NB4 (cell line): ENCODE data around the gene BICD2.

Experiments
- DNase-seq: peaks from one replicate; pipeline ENCODE4 v3.0.0; 2010; ENCODE audit warnings: low read depth
- H3K4me3 ChIP-seq: one replicate; pipeline ENCODE4 v1.5.1; 2011; ENCODE audit warnings: mild to moderate bottlenecking, low read depth, low read length, moderate library complexity
- MAX ChIP-seq: IDR thresholded peaks from 2 replicates; pipeline ENCODE4 v1.6.1; 2011; ENCODE audit warnings: low read depth, low read length
- MYC ChIP-seq: IDR thresholded peaks from 2 replicates; pipeline ENCODE4 v1.6.1; 2011; ENCODE audit warnings: low read depth, low read length
- POLR2A ChIP-seq: IDR thresholded peaks from 2 replicates; pipeline ENCODE4 v1.6.1; 2011; ENCODE audit warnings: mild to moderate bottlenecking; ENCODE audit not compliant: insufficient read length; ENCODE audit errors: extremely low read depth
- TF ChIP-seq, protein P1 (sequence below): IDR thresholded peaks from one replicate; pipeline ENCODE4 v1.5.1; 2012; ENCODE audit warnings: low read depth, low read length

Gene BICD2

DNA sequence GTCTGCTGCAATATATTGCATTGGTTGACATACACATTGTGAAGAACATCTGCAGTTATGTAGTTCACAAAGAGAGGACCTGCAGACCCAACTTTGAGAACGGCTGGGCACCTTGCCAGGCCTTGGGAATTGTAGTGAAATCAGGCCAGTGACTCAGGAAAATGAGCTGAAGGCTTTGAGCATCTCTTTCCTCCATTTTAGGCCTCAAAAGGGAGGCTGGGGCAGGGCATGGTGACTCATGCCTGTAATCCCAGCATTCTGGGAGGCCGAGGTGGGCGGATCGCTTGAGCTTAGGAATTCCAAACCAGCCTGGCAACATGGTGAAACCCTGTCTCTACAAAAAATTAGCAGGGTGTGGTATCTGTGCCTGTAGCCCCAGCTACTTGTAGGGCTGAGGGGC, 93.3 kb downstream of the BICD2 start:
- TF ChIP-seq POLR2A (no peak), MYC (no peak), MAX (no peak)
- TF ChIP-seq, protein P1, sequence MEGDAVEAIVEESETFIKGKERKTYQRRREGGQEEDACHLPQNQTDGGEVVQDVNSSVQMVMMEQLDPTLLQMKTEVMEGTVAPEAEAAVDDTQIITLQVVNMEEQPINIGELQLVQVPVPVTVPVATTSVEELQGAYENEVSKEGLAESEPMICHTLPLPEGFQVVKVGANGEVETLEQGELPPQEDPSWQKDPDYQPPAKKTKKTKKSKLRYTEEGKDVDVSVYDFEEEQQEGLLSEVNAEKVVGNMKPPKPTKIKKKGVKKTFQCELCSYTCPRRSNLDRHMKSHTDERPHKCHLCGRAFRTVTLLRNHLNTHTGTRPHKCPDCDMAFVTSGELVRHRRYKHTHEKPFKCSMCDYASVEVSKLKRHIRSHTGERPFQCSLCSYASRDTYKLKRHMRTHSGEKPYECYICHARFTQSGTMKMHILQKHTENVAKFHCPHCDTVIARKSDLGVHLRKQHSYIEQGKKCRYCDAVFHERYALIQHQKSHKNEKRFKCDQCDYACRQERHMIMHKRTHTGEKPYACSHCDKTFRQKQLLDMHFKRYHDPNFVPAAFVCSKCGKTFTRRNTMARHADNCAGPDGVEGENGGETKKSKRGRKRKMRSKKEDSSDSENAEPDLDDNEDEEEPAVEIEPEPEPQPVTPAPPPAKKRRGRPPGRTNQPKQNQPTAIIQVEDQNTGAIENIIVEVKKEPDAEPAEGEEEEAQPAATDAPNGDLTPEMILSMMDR = no peak
- DNase-seq = peak; percentile 16

DNA sequence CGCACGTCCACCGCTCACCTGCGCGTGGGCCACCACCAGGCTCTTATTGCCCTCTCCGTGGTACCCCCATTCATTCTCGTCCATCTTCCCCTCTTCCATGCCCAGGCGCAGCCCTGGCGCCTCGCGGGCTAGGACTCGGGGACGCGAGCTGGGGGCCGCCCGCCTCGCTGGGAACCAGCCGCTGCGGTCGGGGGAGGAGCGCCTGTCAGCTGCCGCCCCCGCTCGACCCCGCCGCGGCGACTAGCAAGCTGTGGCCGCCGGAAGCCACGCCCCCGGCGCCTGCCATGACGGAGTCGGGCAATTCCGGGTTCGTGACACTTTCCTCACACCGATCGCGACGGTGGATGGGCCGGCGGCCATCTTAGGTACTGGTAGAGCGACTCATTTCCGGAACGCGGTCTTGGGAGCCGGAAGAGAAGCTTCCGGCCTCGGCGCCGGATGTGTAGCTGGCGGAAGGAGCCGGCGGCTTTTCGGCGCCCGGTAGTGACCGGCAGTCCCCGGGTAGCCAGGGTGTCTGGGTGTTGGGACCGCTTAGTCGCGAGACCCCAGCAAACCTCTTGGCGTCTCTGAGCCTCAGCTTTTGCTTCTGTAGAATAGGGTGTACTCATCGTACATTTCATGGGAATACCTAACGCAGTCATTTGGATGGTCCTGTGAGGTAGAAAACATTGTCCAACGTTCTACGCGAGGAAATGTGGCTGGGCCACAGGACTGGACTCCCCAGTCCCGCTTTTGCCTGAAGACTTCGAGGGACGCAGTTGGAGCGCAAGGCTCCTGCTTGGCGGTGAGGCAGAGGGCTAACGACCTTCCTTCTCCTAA, 94.5 kb downstream of the BICD2 start, which contains the start of gene IPPK:
Gene IPPK (minus strand): TSS at position 242 of the 819 bp plus-strand sequence. CDS start 143 bp downstream, at position 99.
- H3K4me3 ChIP-seq = peak within 1 kb of the TSS; percentile 100
- peak; percentile 99 for DNase-seq
- TF ChIP-seq MAX (peak; percentile 73), MYC (peak; percentile 81), POLR2A (peak; percentile 90)
- TF ChIP-seq, protein P1 = no peak

More for the DNA sequence above, 93.3 kb downstream of the BICD2 start:
- H3K4me3 ChIP-seq = peak overlapping the region; percentile 100

- TF ChIP-seq POLR2A = no peak
- H3K4me3 ChIP-seq = peak overlapping the region; percentile 78
- peak; percentile 50 for DNase-seq
Measured at GRCh38 chr9:92669527-92669889, 95.1 kb downstream of the BICD2 start.

DNA sequence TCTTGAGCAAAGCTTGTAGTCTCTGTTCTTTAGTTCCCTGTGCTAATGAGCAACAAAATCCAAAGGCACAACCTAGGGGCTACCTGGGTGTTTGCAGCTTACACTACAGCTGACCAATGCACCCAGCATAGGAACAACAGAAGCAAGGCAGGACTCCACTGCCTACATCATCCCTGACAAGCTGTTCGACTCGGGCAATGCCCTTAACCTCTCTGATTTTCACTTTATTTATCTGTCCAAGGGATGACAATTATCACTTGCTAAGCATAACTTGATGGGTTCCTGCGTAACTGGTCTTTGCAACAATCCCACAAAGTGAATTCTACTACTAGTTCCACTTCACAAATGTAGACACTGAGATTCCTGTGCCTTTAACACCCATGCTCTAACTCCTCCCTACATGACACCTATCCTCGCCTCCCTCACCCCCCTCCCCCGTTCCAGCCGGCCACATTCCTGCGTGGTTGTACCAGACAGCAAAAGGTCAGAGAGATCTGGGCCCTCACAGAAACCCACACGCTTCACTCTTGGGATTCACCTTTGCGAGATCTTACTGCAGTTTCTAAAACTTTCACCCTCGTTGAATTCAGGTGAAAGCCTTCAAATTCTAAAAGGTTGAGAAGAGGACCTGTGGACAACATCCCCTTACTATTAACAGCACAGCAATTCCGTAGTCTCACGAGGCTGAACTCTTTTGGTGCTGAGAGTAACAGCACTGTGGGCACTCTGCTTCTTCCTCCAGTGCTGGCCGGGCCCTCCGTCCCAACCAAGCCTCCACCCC, 95.7 kb downstream of the BICD2 start:
- peak overlapping the region; percentile 78 for H3K4me3 ChIP-seq
- TF ChIP-seq MYC (no peak), POLR2A (no peak), MAX (no peak)
- TF ChIP-seq, protein P1 = no peak
- DNase-seq = peak; percentile 41

- TF ChIP-seq MYC = no peak
- H3K4me3 ChIP-seq = no peak overlapping the region
- DNase-seq = no peak
Measured at GRCh38 chr9:92666912-92667532, 97.6 kb downstream of the BICD2 start.

- H3K4me3 ChIP-seq = no peak overlapping the region
- TF ChIP-seq, protein P1 = no peak
- TF ChIP-seq MAX (no peak), POLR2A (no peak), MYC (no peak)
- DNase-seq = no peak
Measured at GRCh38 chr9:92666236-92666635, 98.4 kb downstream of the BICD2 start.
